IMR-90 (cell line): Measurements from ENCODE around the gene SAPCD1.

Source experiments
- BHLHE40 ChIP-seq: fragments of 150-350 bp; IDR thresholded peaks from 2 replicates; pipeline ENCODE4 v1.6.1; 2016; ENCODE audit warnings: mild to moderate bottlenecking, low read depth, low read length
- MAFK ChIP-seq: IDR thresholded peaks from 2 replicates; pipeline ENCODE4 v1.6.1; 2012; ENCODE audit warnings: low read depth, low read length, improper control_type of control experiment
- MAZ ChIP-seq: IDR thresholded peaks from 2 replicates; pipeline ENCODE4 v1.6.1; 2012; ENCODE audit warnings: low read depth, mild to moderate bottlenecking, low read length, improper control_type of control experiment, moderate library complexity, borderline replicate concordance
- POLR2A ChIP-seq: IDR thresholded peaks from 2 replicates; pipeline ENCODE4 v1.6.1; 2012; ENCODE audit warnings: mild to moderate bottlenecking, low read depth, low read length
- RAD21 ChIP-seq: IDR thresholded peaks from 2 replicates; pipeline ENCODE4 v1.6.1; 2012; ENCODE audit warnings: low read length, improper control_type of control experiment
- RFX5 ChIP-seq: IDR thresholded peaks from 2 replicates; pipeline ENCODE4 v1.8.0; 2012; ENCODE audit warnings: low read depth, mild to moderate bottlenecking, low read length, moderate library complexity
- SMC3 ChIP-seq: fragments of 150-350 bp; IDR thresholded peaks from 2 replicates; pipeline ENCODE4 v1.6.1; 2016; ENCODE audit warnings: low read depth, mild to moderate bottlenecking, antibody characterized with exemption, low read length, moderate library complexity
- TF ChIP-seq, protein P1 (sequence below): conservative IDR thresholded peaks from 2 replicates; pipeline ENCODE4 v1.5.1; 2012; ENCODE audit warnings: mild to moderate bottlenecking, low read depth, low read length, improper control_type of control experiment

DNA sequence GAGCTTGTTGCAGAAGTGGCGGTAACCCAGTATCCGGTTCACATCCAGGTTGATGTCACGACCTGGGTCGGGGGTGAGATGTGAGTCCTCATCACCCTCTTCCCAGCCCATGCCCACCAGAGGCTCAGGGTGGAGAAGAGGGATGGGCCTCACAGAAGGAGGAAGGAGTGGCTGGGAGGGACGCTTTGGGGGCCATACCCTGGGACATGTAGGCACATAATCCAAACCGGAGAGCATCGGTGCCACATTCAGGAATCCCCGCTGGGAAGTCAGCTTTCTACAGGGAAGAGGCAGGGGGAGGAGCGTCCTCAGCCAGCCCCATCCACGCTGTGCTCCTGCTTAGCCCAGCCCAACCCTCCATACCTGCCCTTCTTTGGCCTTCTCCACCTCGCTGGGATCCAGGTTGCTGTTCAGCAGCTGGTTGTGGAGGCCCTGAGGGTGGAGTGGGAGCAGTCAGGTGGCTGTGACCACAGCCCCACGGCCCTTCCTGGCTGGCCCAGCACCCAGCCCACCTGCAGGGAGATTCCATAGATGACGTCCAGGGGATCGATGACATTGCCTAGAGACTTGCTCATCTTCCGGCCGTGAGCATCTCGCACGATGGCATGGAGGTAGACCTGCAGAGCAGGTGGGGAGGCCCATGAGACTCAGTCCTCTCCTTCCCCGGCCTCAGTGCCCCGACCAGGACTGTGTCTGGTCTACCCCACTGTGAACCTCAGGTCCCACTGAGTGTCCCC lies 18.2 kb downstream of the SAPCD1 start:
- TF ChIP-seq, protein P1, sequence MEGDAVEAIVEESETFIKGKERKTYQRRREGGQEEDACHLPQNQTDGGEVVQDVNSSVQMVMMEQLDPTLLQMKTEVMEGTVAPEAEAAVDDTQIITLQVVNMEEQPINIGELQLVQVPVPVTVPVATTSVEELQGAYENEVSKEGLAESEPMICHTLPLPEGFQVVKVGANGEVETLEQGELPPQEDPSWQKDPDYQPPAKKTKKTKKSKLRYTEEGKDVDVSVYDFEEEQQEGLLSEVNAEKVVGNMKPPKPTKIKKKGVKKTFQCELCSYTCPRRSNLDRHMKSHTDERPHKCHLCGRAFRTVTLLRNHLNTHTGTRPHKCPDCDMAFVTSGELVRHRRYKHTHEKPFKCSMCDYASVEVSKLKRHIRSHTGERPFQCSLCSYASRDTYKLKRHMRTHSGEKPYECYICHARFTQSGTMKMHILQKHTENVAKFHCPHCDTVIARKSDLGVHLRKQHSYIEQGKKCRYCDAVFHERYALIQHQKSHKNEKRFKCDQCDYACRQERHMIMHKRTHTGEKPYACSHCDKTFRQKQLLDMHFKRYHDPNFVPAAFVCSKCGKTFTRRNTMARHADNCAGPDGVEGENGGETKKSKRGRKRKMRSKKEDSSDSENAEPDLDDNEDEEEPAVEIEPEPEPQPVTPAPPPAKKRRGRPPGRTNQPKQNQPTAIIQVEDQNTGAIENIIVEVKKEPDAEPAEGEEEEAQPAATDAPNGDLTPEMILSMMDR = no peak
- TF ChIP-seq SMC3 (no peak), MAFK (no peak), RFX5 (no peak), MAZ (no peak), POLR2A (no peak), RAD21 (no peak), BHLHE40 (no peak)
